ENCODE results near the gene ZNF827.

ZNF827 gene

DNA sequence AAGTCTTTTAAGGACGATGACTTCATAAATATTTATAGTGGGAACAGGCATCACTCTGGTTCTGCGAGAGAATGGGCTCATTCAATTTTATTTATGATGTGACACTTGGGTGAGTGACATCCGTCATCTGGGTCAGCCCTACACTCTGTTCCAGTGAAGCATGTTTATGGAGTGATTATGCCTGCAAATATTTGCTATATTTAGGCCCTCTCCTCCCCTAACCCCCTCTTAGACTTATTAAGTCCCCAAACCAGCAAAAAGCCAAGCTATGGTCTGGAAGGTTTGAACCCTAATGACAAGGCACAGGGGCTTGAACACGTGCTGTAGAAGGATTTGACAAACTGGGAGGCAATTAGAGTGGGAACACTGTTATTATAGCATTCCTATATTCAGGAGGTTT, 202.8 kb downstream of the ZNF827 start:
- no peak for DNase-seq

DNA sequence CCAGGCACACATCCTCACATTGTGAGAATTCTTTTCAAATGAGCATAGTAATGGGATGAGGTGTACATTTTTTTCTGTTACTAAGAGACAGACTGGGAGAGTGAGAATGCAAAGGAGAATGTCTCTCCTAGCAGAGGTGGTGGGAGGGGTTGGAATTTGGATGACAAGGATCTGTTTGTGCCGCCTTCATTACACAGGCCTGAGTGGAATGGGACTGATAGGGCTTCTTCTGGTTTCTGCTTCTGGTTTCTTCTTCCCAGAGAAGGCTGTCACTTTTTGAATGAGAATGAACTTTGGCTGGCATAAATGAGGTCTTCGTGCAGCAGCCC, 203.3 kb downstream of the ZNF827 start:
- no peak for DNase-seq

GRCh38 chr4:145734576-145735346, 203.9 kb downstream of the ZNF827 start:
- DNase-seq: no peak

- DNase-seq: no peak
Observed at GRCh38 chr4:145734031-145734430, 204.6 kb downstream of the ZNF827 start.

- peak; percentile 80 to 81 for DNase-seq
Observed at GRCh38 chr4:145732895-145733880, 205.4 kb downstream of the ZNF827 start.

- DNase-seq: no peak
Observed at GRCh38 chr4:145732001-145732815, 206.4 kb downstream of the ZNF827 start.

DNA sequence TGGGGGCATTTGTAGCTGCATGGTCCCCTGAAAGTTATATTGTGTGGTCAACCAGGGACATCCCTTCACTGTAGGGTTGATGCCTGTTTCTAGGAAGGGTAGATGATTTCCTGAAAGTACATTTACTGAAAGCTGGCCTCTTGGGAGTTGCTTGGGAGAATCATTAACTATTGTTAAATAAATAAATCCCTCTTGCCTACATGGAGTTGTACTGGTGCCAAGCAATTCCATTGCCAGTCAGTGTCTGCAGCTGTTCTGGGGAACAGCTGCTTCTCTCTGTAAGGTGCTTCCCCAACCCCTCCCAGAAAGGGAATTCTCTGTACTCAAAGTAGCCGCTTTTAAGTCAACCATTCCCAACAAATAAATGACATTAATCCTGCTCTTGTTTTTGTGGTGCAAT, 207.6 kb downstream of the ZNF827 start:
- no peak for DNase-seq

- DNase-seq: no peak
Observed at GRCh38 chr4:145730026-145730425, 208.6 kb downstream of the ZNF827 start.

GRCh38 chr4:145723336-145723735, 215.3 kb downstream of the ZNF827 start:
- DNase-seq: no peak

DNA sequence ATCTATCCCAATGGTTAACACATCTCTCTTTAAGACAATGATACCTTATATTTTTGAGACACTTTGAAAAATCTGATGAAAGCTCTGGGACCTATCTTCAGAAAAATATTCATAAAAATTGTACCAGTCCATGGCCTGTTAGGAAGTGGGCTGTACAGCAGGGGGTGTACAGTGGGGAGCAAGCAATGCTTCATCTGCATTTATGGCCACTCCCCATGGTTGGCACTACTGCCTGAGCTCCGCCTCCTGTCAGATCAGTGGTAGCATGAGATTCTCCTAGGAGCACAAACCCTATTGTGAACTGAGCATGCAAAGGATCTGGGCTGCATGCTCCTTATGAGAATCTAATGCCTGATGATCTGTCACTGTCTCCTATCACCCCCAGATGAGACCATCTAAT, 216.1 kb downstream of the ZNF827 start:
- DNase-seq: no peak

DNA sequence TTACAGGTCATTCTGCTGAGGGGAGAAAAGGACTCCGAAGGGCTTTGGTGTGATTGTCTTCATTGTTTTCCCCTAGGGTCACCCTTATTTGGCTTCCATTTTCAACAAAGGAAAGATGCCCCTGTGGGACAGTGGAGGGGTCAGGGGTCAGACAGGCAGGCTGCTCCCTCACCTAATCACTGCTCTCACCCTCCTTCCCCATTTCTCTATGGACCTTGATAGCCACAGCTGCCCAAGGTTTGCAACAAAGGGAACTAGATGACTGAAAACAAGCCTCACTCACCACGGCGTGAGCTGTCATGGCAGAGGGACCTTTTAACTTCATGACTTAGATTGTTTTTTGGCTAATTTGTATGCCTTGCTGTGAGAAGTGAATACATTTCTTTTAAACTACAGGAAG, 218.0 kb downstream of the ZNF827 start:
- DNase-seq: no peak

GRCh38 chr4:145719752-145720624, 218.6 kb downstream of the ZNF827 start:
- DNase-seq: no peak

GRCh38 chr4:145716661-145717200, 221.9 kb downstream of the ZNF827 start:
- DNase-seq: no peak

DNA sequence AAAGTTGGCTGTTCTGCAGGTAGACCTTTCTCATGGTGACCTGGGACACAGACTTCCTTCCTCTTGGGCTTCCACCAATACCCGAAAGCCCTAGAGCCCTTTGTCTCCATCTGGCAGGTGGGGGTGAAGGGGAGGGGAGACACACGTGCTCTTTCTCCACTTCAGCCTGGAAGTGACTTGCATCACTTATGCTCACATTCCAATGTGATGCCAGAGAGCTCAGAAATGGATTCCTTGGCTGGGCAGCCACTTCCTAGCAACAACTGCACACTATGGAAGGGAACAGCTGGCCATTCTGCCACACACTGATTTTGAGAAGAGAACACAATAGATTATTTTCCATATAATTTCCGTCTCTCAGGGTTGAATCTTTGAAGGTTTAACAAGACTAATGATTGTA, 222.4 kb downstream of the ZNF827 start:
- no peak for DNase-seq

DNA sequence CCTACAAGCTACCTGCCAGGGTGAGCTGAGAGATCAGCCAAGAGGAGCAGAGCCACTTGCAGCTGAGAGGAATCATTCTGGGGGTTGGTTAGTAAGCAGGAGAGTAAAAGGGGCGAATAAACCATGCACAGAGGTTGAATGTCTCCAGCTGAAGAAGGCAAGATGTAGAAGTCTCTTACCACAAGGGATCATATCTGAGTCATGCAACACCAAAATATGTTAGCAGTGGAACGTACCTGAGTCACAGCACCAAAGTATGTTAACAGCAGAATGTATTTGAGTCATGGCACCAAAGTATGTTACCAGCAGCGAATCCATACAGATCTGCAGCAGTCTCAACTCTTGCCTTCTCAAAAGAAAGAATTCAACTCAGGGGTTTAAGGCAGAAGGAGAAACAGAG, 228.8 kb downstream of the ZNF827 start:
- no peak for DNase-seq

- DNase-seq: no peak
Observed at GRCh38 chr4:145709336-145709735, 229.3 kb downstream of the ZNF827 start.
